HEK293 (cell line): Measurements from ENCODE around the gene SELENOS.

Experiments used
- BCL11A ChIP-seq: fragments of 450-650 bp; formaldehyde crosslinking; IDR thresholded peaks from 2 replicates; pipeline ENCODE4 v1.5.1; 2016; ENCODE audit warnings: low read depth, missing biosample characterization, missing genetic modification characterization
- BCL11B ChIP-seq: fragments of 450-650 bp; formaldehyde crosslinking; IDR thresholded peaks from 2 replicates; pipeline ENCODE4 v1.5.1; 2016; ENCODE audit warnings: low read depth, missing biosample characterization, missing genetic modification characterization
- GLI4 ChIP-seq: fragments of 450-650 bp; formaldehyde crosslinking; IDR thresholded peaks from 2 replicates; pipeline ENCODE4 v1.5.1; 2016; ENCODE audit warnings: missing biosample characterization, missing genetic modification characterization
- HOXD13 ChIP-seq: sonication (generic); formaldehyde crosslinking; IDR thresholded peaks from 2 replicates; pipeline ENCODE4 v1.8.0; 2022; ENCODE audit warnings: missing genetic modification reagents, borderline replicate concordance
- KLF10 ChIP-seq: fragments of 450-650 bp; IDR thresholded peaks from 2 replicates; pipeline ENCODE4 v1.5.1; 2018; ENCODE audit warnings: missing biosample characterization, mild to moderate bottlenecking, missing genetic modification characterization
- KLF7 ChIP-seq: fragments of 450-650 bp; formaldehyde crosslinking; IDR thresholded peaks from 2 replicates; pipeline ENCODE4 v1.5.1; 2016; ENCODE audit warnings: missing biosample characterization, missing genetic modification characterization, borderline replicate concordance
- KLF8 ChIP-seq: fragments of 450-650 bp; formaldehyde crosslinking; IDR thresholded peaks from 2 replicates; pipeline ENCODE4 v1.5.1; 2016; ENCODE audit warnings: missing biosample characterization, missing genetic modification characterization
- PRDM1 ChIP-seq: fragments of 450-650 bp; formaldehyde crosslinking; IDR thresholded peaks from 2 replicates; pipeline ENCODE4; 2016; ENCODE audit warnings: missing biosample characterization, missing genetic modification characterization
- SP7 ChIP-seq: fragments of 450-650 bp; formaldehyde crosslinking; IDR thresholded peaks from 2 replicates; pipeline ENCODE4 v1.5.1; 2016; ENCODE audit warnings: missing biosample characterization, missing genetic modification characterization
- ZBTB1 ChIP-seq: fragments of 450-650 bp; formaldehyde crosslinking; IDR thresholded peaks from 2 replicates; pipeline ENCODE4 v1.5.1; 2016; ENCODE audit warnings: missing biosample characterization, missing genetic modification characterization
- ZBTB21 ChIP-seq: fragments of 450-650 bp; formaldehyde crosslinking; IDR thresholded peaks from 2 replicates; pipeline ENCODE4 v1.5.1; 2017; ENCODE audit warnings: missing biosample characterization, missing genetic modification characterization
- ZNF221 ChIP-seq: fragments of 450-650 bp; formaldehyde crosslinking; IDR thresholded peaks from 2 replicates; pipeline ENCODE4 v1.5.1; 2017; ENCODE audit warnings: missing biosample characterization, missing genetic modification characterization, borderline replicate concordance
- ZNF335 ChIP-seq: fragments of 450-650 bp; formaldehyde crosslinking; conservative IDR thresholded peaks from 2 replicates; pipeline ENCODE4 v1.5.1; 2016; ENCODE audit warnings: missing biosample characterization, missing genetic modification characterization
- ZNF366 ChIP-seq: fragments of 450-650 bp; formaldehyde crosslinking; conservative IDR thresholded peaks from 2 replicates; pipeline ENCODE4 v1.5.1; 2016; ENCODE audit warnings: missing biosample characterization, missing genetic modification characterization
- ZNF37A ChIP-seq: fragments of 450-650 bp; IDR thresholded peaks from 2 replicates; pipeline ENCODE4 v1.5.1; 2018; ENCODE audit warnings: missing biosample characterization, missing genetic modification characterization
- ZNF423 ChIP-seq: fragments of 450-650 bp; formaldehyde crosslinking; IDR thresholded peaks from 2 replicates; pipeline ENCODE4 v1.5.1; 2016; ENCODE audit warnings: missing biosample characterization, missing genetic modification characterization
- ZNF510 ChIP-seq: fragments of 450-650 bp; formaldehyde crosslinking; IDR thresholded peaks from 2 replicates; pipeline ENCODE4 v1.5.1; 2018; ENCODE audit warnings: mild to moderate bottlenecking, missing genetic modification characterization, missing biosample characterization; ENCODE audit not compliant: insufficient replicate concordance
- ZNF529 ChIP-seq: fragments of 450-650 bp; formaldehyde crosslinking; IDR thresholded peaks from 2 replicates; pipeline ENCODE4 v1.5.1; 2017; ENCODE audit warnings: missing genetic modification characterization, missing biosample characterization; ENCODE audit not compliant: insufficient replicate concordance
- ZNF549 ChIP-seq: fragments of 450-650 bp; IDR thresholded peaks from 2 replicates; pipeline ENCODE4 v1.5.1; 2018; ENCODE audit warnings: missing biosample characterization, missing genetic modification characterization, mild to moderate bottlenecking, inconsistent platforms, moderate library complexity
- ZNF596 ChIP-seq: fragments of 450-650 bp; IDR thresholded peaks from 2 replicates; pipeline ENCODE4 v1.5.0; 2018; ENCODE audit warnings: missing biosample characterization, mild to moderate bottlenecking, missing genetic modification characterization, moderate library complexity
- ZNF768 ChIP-seq: fragments of 450-650 bp; formaldehyde crosslinking; IDR thresholded peaks from 2 replicates; pipeline ENCODE4 v1.5.1; 2018; ENCODE audit warnings: missing biosample characterization, mild to moderate bottlenecking, missing genetic modification characterization
- ZNF785 ChIP-seq: fragments of 450-650 bp; formaldehyde crosslinking; IDR thresholded peaks from 2 replicates; pipeline ENCODE4 v1.5.1; 2016; ENCODE audit warnings: missing biosample characterization, missing genetic modification characterization
- ZNF830 ChIP-seq: fragments of 450-650 bp; IDR thresholded peaks from 2 replicates; pipeline ENCODE4 v1.5.0; 2018; ENCODE audit warnings: missing biosample characterization, missing genetic modification characterization, low read depth, mild to moderate bottlenecking, moderate library complexity
- TF ChIP-seq, protein P1 (sequence below): fragments of 450-650 bp; formaldehyde crosslinking; IDR thresholded peaks from 2 replicates; pipeline ENCODE4 v1.5.1; 2016; ENCODE audit warnings: missing biosample characterization, missing genetic modification characterization
- TF ChIP-seq, protein P2 (sequence below): fragments of 450-650 bp; formaldehyde crosslinking; IDR thresholded peaks from 2 replicates; pipeline ENCODE4 v1.5.1; 2017; ENCODE audit warnings: missing biosample characterization, missing genetic modification characterization
- TF ChIP-seq, protein P3 (sequence below): fragments of 450-650 bp; formaldehyde crosslinking; IDR thresholded peaks from 2 replicates; pipeline ENCODE4 v1.5.1; 2017; ENCODE audit warnings: missing biosample characterization, missing genetic modification characterization
- TF ChIP-seq, protein P4 (sequence below): fragments of 450-650 bp; IDR thresholded peaks from 2 replicates; pipeline ENCODE4 v1.5.1; 2018; ENCODE audit warnings: missing biosample characterization, mild to moderate bottlenecking, missing genetic modification characterization
- TF ChIP-seq, protein P5 (sequence below): fragments of 450-650 bp; formaldehyde crosslinking; IDR thresholded peaks from 2 replicates; pipeline ENCODE4 v1.5.1; 2016; ENCODE audit warnings: missing biosample characterization, missing genetic modification characterization
- TF ChIP-seq, protein P6 (sequence below): sonication (generic); formaldehyde crosslinking; IDR thresholded peaks from 2 replicates; pipeline ENCODE4 v1.8.1; 2022; ENCODE audit warnings: mild to moderate bottlenecking, moderate library complexity, missing genetic modification reagents

SELENOS gene

DNA sequence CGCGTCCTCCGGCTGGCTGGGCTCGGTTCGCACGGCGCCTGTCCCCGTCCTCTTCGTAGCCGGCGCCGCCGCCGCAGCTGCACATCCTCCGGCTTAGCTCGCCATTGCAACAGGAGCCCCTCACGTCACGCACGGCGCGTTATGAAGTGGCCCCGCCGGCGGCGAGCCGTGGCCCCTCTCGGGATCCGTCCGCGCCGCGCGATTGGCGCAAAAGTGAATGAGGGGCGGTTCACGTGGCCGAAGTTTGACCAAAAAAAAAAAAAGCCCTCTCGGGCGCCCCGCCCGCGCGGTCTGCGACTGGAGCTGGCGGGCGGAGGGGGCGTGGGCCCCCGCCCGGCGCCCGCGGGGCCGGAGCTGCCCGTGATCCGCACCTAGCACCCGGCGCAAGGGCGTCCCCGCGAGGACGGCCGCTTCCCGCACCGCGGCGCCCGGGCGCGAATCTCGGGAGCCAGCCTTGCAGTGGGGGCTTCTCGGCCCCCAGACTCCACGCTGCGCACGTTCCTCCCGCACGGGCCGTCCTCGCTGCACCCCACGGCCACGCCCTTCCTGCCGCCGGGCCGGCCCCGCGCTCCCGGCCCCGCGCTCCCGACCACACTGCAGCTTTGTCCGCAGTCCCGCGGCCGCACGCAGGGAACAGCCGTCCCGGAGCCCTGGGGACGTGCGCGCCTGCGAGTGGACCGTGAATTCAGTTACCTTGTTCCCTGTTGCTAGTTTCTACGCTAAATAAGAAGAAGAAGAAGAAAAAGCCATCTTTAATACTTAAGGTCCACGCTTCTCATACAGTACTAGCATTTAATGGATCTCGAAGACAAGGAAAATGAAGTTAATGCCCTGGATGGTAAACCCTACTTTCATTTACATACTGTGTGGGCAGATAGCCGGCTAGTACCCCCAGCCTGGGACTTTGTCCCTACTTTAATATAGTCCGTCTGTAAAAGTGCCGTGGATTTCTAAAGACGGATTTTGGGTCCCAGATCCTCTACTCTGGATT, 25.2 kb downstream of the SELENOS start, which contains the start of gene CHSY1 (continued):
- TF ChIP-seq, protein P1, sequence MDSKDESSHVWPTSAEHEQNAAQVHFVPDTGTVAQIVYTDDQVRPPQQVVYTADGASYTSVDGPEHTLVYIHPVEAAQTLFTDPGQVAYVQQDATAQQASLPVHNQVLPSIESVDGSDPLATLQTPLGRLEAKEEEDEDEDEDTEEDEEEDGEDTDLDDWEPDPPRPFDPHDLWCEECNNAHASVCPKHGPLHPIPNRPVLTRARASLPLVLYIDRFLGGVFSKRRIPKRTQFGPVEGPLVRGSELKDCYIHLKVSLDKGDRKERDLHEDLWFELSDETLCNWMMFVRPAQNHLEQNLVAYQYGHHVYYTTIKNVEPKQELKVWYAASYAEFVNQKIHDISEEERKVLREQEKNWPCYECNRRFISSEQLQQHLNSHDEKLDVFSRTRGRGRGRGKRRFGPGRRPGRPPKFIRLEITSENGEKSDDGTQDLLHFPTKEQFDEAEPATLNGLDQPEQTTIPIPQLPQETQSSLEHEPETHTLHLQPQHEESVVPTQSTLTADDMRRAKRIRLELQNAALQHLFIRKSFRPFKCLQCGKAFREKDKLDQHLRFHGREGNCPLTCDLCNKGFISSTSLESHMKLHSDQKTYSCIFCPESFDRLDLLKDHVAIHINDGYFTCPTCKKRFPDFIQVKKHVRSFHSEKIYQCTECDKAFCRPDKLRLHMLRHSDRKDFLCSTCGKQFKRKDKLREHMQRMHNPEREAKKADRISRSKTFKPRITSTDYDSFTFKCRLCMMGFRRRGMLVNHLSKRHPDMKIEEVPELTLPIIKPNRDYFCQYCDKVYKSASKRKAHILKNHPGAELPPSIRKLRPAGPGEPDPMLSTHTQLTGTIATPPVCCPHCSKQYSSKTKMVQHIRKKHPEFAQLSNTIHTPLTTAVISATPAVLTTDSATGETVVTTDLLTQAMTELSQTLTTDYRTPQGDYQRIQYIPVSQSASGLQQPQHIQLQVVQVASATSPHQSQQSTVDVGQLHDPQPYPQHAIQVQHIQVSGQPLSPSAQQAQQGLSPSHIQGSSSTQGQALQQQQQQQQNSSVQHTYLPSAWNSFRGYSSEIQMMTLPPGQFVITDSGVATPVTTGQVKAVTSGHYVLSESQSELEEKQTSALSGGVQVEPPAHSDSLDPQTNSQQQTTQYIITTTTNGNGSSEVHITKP (tag by site-specific recombination): no peak
- TF ChIP-seq, protein P2, sequence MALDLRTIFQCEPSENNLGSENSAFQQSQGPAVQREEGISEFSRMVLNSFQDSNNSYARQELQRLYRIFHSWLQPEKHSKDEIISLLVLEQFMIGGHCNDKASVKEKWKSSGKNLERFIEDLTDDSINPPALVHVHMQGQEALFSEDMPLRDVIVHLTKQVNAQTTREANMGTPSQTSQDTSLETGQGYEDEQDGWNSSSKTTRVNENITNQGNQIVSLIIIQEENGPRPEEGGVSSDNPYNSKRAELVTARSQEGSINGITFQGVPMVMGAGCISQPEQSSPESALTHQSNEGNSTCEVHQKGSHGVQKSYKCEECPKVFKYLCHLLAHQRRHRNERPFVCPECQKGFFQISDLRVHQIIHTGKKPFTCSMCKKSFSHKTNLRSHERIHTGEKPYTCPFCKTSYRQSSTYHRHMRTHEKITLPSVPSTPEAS (tag by site-specific recombination): no peak
- no peak for TF ChIP-seq ZNF510 (tag by site-specific recombination)
- TF ChIP-seq HOXD13 (CRISPR knock-in tag): no peak
- TF ChIP-seq ZNF768: no peak
- TF ChIP-seq ZNF830 (tag by site-specific recombination): no peak
- no peak for TF ChIP-seq ZNF221
- peak; percentile 85 for TF ChIP-seq KLF8
- no peak for TF ChIP-seq ZNF596 (tag by site-specific recombination)
- no peak for TF ChIP-seq ZBTB1
- no peak for TF ChIP-seq ZNF549
- TF ChIP-seq ZNF37A (tag by site-specific recombination): no peak
- no peak for TF ChIP-seq KLF7 (tag by site-specific recombination)
- TF ChIP-seq ZNF529: no peak
- TF ChIP-seq, protein P3, sequence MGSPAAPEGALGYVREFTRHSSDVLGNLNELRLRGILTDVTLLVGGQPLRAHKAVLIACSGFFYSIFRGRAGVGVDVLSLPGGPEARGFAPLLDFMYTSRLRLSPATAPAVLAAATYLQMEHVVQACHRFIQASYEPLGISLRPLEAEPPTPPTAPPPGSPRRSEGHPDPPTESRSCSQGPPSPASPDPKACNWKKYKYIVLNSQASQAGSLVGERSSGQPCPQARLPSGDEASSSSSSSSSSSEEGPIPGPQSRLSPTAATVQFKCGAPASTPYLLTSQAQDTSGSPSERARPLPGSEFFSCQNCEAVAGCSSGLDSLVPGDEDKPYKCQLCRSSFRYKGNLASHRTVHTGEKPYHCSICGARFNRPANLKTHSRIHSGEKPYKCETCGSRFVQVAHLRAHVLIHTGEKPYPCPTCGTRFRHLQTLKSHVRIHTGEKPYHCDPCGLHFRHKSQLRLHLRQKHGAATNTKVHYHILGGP (tag by site-specific recombination): no peak
- TF ChIP-seq, protein P4, sequence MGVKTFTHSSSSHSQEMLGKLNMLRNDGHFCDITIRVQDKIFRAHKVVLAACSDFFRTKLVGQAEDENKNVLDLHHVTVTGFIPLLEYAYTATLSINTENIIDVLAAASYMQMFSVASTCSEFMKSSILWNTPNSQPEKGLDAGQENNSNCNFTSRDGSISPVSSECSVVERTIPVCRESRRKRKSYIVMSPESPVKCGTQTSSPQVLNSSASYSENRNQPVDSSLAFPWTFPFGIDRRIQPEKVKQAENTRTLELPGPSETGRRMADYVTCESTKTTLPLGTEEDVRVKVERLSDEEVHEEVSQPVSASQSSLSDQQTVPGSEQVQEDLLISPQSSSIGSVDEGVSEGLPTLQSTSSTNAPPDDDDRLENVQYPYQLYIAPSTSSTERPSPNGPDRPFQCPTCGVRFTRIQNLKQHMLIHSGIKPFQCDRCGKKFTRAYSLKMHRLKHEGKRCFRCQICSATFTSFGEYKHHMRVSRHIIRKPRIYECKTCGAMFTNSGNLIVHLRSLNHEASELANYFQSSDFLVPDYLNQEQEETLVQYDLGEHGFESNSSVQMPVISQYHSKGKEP (tag by site-specific recombination): peak; percentile 57; the same call in 1 of the 2 replicates
- TF ChIP-seq PRDM1: no peak; the same call in 1 of the 2 replicates
- TF ChIP-seq ZNF785: no peak
- no peak for TF ChIP-seq GLI4 (tag by site-specific recombination)
- TF ChIP-seq SP7 (tag by site-specific recombination): no peak
- TF ChIP-seq, protein P5, sequence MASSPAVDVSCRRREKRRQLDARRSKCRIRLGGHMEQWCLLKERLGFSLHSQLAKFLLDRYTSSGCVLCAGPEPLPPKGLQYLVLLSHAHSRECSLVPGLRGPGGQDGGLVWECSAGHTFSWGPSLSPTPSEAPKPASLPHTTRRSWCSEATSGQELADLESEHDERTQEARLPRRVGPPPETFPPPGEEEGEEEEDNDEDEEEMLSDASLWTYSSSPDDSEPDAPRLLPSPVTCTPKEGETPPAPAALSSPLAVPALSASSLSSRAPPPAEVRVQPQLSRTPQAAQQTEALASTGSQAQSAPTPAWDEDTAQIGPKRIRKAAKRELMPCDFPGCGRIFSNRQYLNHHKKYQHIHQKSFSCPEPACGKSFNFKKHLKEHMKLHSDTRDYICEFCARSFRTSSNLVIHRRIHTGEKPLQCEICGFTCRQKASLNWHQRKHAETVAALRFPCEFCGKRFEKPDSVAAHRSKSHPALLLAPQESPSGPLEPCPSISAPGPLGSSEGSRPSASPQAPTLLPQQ (tag by site-specific recombination): peak; percentile 74
- TF ChIP-seq ZNF423 (tag by site-specific recombination): no peak
- TF ChIP-seq BCL11A (tag by site-specific recombination): no peak
- peak; percentile 47; the same call in 1 of the 2 replicates for TF ChIP-seq KLF10 (tag by site-specific recombination)
- no peak for TF ChIP-seq ZBTB21 (tag by site-specific recombination)
- TF ChIP-seq, protein P6, sequence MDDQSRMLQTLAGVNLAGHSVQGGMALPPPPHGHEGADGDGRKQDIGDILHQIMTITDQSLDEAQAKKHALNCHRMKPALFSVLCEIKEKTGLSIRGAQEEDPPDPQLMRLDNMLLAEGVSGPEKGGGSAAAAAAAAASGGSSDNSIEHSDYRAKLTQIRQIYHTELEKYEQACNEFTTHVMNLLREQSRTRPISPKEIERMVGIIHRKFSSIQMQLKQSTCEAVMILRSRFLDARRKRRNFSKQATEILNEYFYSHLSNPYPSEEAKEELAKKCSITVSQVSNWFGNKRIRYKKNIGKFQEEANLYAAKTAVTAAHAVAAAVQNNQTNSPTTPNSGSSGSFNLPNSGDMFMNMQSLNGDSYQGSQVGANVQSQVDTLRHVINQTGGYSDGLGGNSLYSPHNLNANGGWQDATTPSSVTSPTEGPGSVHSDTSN: peak; percentile 85; the same call in 1 of the 2 replicates
- TF ChIP-seq ZNF335: peak; percentile 51
- no peak for TF ChIP-seq BCL11B (tag by site-specific recombination)
- no peak for TF ChIP-seq ZNF366 (tag by site-specific recombination)
